Activated T-cell treated with anti-CD3 and anti-CD28 coated beads, Interleukin-2, amount 50 U/mL, for 4 hours (primary cell): ENCODE results near the gene ST6GALNAC2. TPM values are rescaled to one million over a fixed set of nuclear protein-coding genes. Genes with fewer than 3 reads are reported as not detected.

ENCODE experiments used
- ATAC-seq, 2 donors: fragments of 200-7000 bp; cut with Tn5 transposase; one replicate each; pipeline ENCODE4 v1.10.0; 2021
- DNase-seq: peaks from one replicate; pipeline ENCODE4 v3.0.0-alpha.2; 2020
- H3K27me3 Mint-ChIP-seq: one replicate; pipeline ENCODE4 v1.8.0; 2021; ENCODE audit warnings: low read depth, mixed read lengths
- H3K36me3 Mint-ChIP-seq: one replicate; pipeline ENCODE4 v1.8.0; 2022; ENCODE audit warnings: mixed read lengths; ENCODE audit not compliant: insufficient read depth
- H3K4me1 Mint-ChIP-seq: one replicate; pipeline ENCODE4 v1.8.0; 2021; ENCODE audit warnings: low read depth, mixed read lengths
- H3K4me3 Mint-ChIP-seq: one replicate; pipeline ENCODE4 v1.8.0; 2021; ENCODE audit warnings: mild to moderate bottlenecking, moderate library complexity, mixed read lengths
- H3K9me3 Mint-ChIP-seq: one replicate; pipeline ENCODE4 v1.8.0; 2021; ENCODE audit warnings: mixed read lengths
- total RNA-seq, 3 donors: library from RNA; stranded (reverse); gene quantifications; one replicate each; pipeline ENCODE4 v1.2.1, GENCODE V29; 2021

ST6GALNAC2 gene
- total RNA-seq, 3 donors from 2014 or later: not detected

- Mint-ChIP-seq H3K4me3 (no peak overlapping the region), H3K4me1 (peaks cover 2% of the 10 kb centered on the region), H3K9me3 (no peaks in the 10 kb centered on the region), H3K27me3 (peaks cover 7% of the 10 kb centered on the region), H3K36me3 (no peaks in the 10 kb centered on the region)
- DNase-seq (no peak), ATAC-seq (no peak)
These were observed 37.9 kb downstream of the ST6GALNAC2 start for GRCh38 chr17:76547642-76548202.

GRCh38 chr17:76547183-76547641 lies 38.4 kb downstream of the ST6GALNAC2 start:
- DNase-seq: peak; percentile 59
- no peaks in the 10 kb centered on the region for H3K9me3 Mint-ChIP-seq
- no peak overlapping the region for H3K4me3 Mint-ChIP-seq
- peaks cover 12% of the 10 kb centered on the region for H3K27me3 Mint-ChIP-seq
- peaks cover 2% of the 10 kb centered on the region for H3K4me1 Mint-ChIP-seq
- peak; percentile 83 to 90 for ATAC-seq
- no peaks in the 10 kb centered on the region for H3K36me3 Mint-ChIP-seq

GRCh38 chr17:76546556-76547182 lies 39.0 kb downstream of the ST6GALNAC2 start:
- no peak for DNase-seq
- Mint-ChIP-seq H3K36me3 (no peaks in the 10 kb centered on the region), H3K4me1 (peaks cover 2% of the 10 kb centered on the region), H3K27me3 (peaks cover 17% of the 10 kb centered on the region), H3K9me3 (no peaks in the 10 kb centered on the region), H3K4me3 (no peak overlapping the region)
- no peak for ATAC-seq

GRCh38 chr17:76545918-76546555 lies 39.6 kb downstream of the ST6GALNAC2 start:
- Mint-ChIP-seq H3K4me3 (no peak overlapping the region), H3K9me3 (no peaks in the 10 kb centered on the region), H3K4me1 (peaks cover 2% of the 10 kb centered on the region), H3K27me3 (peaks cover 21% of the 10 kb centered on the region), H3K36me3 (no peaks in the 10 kb centered on the region)
- ATAC-seq (no peak), DNase-seq (no peak)

- no peak for ATAC-seq
- Mint-ChIP-seq H3K36me3 (no peaks in the 10 kb centered on the region), H3K4me1 (no peaks in the 10 kb centered on the region), H3K9me3 (no peaks in the 10 kb centered on the region), H3K27me3 (peaks cover 26% of the 10 kb centered on the region), H3K4me3 (no peak overlapping the region)
- DNase-seq: no peak
These were observed 40.9 kb downstream of the ST6GALNAC2 start for GRCh38 chr17:76544546-76545365.

- H3K36me3 Mint-ChIP-seq: no peaks in the 10 kb centered on the region
- H3K4me3 Mint-ChIP-seq: no peak overlapping the region
- DNase-seq (no peak), ATAC-seq (no peak)
- peaks cover 4% of the 10 kb centered on the region for H3K4me1 Mint-ChIP-seq
- no peaks in the 10 kb centered on the region for H3K9me3 Mint-ChIP-seq
- H3K27me3 Mint-ChIP-seq: peaks cover 34% of the 10 kb centered on the region
These were observed 41.7 kb downstream of the ST6GALNAC2 start for GRCh38 chr17:76543826-76544545.

- no peak for DNase-seq
- Mint-ChIP-seq H3K27me3 (peaks cover 39% of the 10 kb centered on the region), H3K36me3 (no peaks in the 10 kb centered on the region), H3K4me3 (no peak overlapping the region), H3K4me1 (peaks cover 4% of the 10 kb centered on the region), H3K9me3 (no peaks in the 10 kb centered on the region)
- ATAC-seq: no peak
These were observed 42.2 kb downstream of the ST6GALNAC2 start for GRCh38 chr17:76543482-76543825.

GRCh38 chr17:76542984-76543383 lies 42.7 kb downstream of the ST6GALNAC2 start:
- Mint-ChIP-seq H3K4me1 (peaks cover 4% of the 10 kb centered on the region), H3K4me3 (no peak overlapping the region), H3K27me3 (peaks cover 42% of the 10 kb centered on the region), H3K9me3 (no peaks in the 10 kb centered on the region), H3K36me3 (no peaks in the 10 kb centered on the region)
- DNase-seq: no peak
- no peak for ATAC-seq

GRCh38 chr17:76542566-76542971 lies 43.1 kb downstream of the ST6GALNAC2 start:
- peaks cover 42% of the 10 kb centered on the region for H3K27me3 Mint-ChIP-seq
- H3K4me3 Mint-ChIP-seq: no peak overlapping the region
- no peak for DNase-seq
- no peaks in the 10 kb centered on the region for H3K36me3 Mint-ChIP-seq
- no peaks in the 10 kb centered on the region for H3K9me3 Mint-ChIP-seq
- ATAC-seq: no peak
- peaks cover 4% of the 10 kb centered on the region for H3K4me1 Mint-ChIP-seq

- DNase-seq (no peak), ATAC-seq (no peak)
- no peaks in the 10 kb centered on the region for H3K9me3 Mint-ChIP-seq
- H3K4me3 Mint-ChIP-seq: no peak overlapping the region
- H3K27me3 Mint-ChIP-seq: peaks cover 42% of the 10 kb centered on the region
- peaks cover 4% of the 10 kb centered on the region for H3K4me1 Mint-ChIP-seq
- H3K36me3 Mint-ChIP-seq: no peaks in the 10 kb centered on the region
These were observed 43.8 kb downstream of the ST6GALNAC2 start for GRCh38 chr17:76541739-76542454.

- ATAC-seq (peak; percentile 51 to 63), DNase-seq (no peak)
- H3K9me3 Mint-ChIP-seq: no peaks in the 10 kb centered on the region
- H3K36me3 Mint-ChIP-seq: no peaks in the 10 kb centered on the region
- no peak overlapping the region for H3K4me3 Mint-ChIP-seq
- H3K4me1 Mint-ChIP-seq: peaks cover 4% of the 10 kb centered on the region
- peaks cover 51% of the 10 kb centered on the region for H3K27me3 Mint-ChIP-seq
These were observed 45.0 kb downstream of the ST6GALNAC2 start for GRCh38 chr17:76540381-76541300.

GRCh38 chr17:76539631-76540271 lies 45.9 kb downstream of the ST6GALNAC2 start, which contains the start of gene PRCD:
TSS of gene PRCD (plus strand) at chr17:76540044. CDS start at chr17:76540142, 98 bp downstream.
- H3K9me3 Mint-ChIP-seq: no peaks in the 10 kb centered on the region
- peaks cover 51% of the 10 kb centered on the region for H3K27me3 Mint-ChIP-seq
- ATAC-seq (no peak), DNase-seq (no peak)
- peak within 1 kb of the TSS; percentile 21 for H3K4me3 Mint-ChIP-seq
- H3K36me3 Mint-ChIP-seq: no peaks in the 10 kb centered on the region
- peaks cover 4% of the 10 kb centered on the region for H3K4me1 Mint-ChIP-seq
